NCI-H1930 (cell line): ENCODE results near the gene MAPK1.
"Not testable (repeated sequence)": the region's sequence is repeated elsewhere in the genome, so short reads cannot be mapped to it uniquely, and the experiment has no call there.

Experiments used
- DNase-seq, 2 experiments: peaks; one replicate each; lab custom pipeline; 2025; lab: John Stamatoyannopoulos, UW

The MAPK1 gene

GRCh38 chr22:21881841-21882753, 14.7 kb upstream of the MAPK1 start:
- no peak for DNase-seq

DNA sequence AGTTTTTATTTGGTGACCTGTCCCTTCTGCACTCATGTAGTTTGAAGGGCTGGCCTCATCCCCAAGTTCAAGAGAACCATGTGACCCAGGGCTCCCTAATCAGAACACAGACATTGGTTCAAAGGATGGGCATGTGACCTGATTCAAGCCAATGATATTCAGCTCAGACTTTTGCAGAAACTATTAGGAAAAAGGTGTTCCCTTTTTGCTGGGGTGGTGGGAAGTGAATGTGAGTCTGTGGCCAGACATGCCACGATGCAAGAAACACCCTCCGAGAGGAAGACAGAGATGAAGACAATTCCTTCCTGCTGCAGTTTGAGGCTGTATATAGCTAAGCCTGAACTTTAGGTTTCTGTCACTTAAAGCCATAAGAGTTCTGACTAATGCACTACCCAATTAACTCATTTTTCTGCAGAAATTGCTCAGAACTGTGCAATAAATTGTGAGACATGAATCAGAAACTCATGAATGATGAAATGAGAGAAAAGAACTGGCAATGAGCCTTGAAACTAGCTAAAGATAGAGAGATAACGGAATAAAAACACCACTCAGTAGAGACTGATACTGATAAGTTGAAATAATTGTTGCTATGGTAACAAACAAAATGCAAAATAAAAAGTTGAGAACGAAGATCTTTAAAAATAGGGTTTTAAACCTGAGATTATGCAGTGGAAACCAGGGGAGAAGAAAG, 9.2 kb upstream of the MAPK1 start:
- no peak for DNase-seq

GRCh38 chr22:21874953-21875352, 7.5 kb upstream of the MAPK1 start:
- DNase-seq: not testable (repeated sequence)

- no peak for DNase-seq
Measured at GRCh38 chr22:21873619-21874018, 6.2 kb upstream of the MAPK1 start.

DNA sequence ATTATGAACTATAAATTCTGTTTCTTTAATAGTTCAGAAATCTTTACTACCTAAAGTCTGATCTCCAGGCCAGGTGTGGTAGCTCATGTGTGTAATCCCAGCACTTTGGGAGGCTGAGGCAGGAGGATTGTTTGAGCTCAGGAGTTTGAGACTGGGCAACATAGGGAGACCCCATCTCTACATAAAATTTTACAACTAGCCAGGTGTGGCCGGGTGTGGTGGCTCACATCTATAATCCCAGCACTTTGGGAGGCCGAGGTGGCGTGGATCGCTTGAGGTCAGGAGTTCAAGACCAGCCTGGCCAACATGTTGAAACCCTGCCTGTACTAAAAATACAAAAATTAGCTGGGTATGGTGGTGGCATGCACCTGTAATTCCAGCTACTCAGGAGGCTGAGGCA, 5.3 kb upstream of the MAPK1 start:
- DNase-seq: not testable (repeated sequence)

- DNase-seq: no peak
Measured at GRCh38 chr22:21868651-21869050, 1.2 kb upstream of the MAPK1 start.

GRCh38 chr22:21866833-21867527, 465 bp downstream of the MAPK1 start:
- DNase-seq: no peak

- DNase-seq: no peak
Measured at GRCh38 chr22:21865041-21865440, 2.4 kb downstream of the MAPK1 start.

- DNase-seq: no peak
Measured at GRCh38 chr22:21862386-21863245, 4.8 kb downstream of the MAPK1 start.

- no peak for DNase-seq
Measured at GRCh38 chr22:21861851-21862250, 5.6 kb downstream of the MAPK1 start.

DNA sequence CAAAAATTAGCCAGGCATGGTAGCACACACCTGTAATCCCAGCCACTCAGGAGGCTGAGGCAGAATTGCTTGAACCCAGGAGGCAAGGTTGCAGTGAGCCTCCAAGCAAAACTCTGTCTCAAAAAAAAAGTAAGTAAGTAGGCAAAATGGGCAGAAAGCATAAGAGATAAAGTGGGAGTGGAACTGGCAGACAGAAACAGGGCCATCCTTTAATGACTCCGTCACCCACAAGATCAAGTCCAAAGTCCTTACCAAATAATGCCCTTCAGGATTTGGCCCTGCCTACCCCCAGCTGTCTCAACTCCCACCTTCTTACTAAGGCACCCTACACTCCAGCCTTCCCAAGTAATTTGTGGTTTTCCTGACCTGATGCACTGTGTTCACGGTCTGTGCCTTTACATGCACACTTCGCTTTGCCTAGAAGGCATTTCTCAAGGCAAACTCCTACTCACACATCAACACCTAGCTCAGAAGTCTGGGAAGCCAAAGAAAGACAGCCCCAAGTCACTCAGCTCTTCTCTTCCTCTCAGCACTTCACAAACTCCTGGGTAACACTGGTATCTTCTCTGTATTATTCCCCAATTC, 6.1 kb downstream of the MAPK1 start:
- no peak for DNase-seq

DNA sequence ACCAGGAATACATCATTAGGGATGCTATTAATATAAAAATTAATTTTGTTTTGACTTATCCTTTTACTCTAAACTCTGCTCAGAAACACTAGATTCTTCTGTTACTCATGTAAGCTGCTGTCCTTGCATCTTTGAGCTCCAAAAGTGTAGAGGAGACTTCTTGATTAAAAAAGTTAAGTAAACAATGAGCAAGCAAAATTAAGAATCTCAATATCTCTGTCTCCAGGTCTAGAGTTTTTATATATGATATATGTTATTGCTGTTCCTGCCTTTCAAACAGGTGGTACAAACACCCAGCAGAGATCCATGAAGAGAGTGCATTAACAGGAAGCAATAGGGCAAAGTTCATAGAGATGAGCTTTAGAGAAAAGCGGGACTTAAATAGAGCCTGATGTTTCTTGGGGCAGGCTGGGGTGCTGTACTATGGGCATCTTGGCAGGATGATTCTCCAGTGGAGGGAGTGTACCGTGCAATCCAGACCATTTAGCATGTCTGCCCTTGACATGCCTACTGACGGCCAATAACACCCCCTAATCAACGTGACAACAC, 6.9 kb downstream of the MAPK1 start:
- DNase-seq: no peak

DNA sequence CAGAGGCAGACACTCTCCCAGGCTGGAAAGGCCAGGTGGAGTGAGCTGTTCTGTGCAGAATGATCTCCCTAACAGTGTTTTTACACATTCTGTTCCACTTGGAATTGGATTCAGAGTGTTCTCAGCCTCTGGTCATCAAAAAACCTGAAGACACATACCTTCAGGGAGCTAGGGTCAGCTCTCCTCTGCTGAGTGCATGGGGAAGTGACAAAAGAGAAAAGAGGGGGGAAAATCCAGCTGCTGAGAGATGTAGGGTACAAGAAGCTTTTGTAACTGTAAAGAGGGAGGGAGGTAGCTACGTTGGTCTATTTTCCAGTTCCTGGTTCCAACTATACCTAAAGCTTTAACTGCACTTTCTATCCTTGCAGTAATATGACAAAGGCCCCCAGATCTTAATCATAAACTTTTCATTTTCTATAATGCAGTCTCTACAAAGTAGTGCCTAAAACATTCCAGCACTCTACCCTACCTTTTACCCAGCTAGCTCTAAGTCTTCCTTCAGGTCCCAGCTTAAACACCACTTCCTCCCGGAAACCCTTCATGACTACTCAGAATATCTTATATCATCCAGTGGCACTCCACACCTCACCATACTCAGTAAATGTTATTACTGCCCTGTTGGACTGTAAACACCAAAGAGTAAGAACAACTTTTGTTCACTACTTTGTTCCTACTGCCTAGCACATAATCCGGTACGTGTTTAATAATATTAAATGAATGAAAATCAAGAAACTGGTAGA, 9.2 kb downstream of the MAPK1 start:
- DNase-seq: no peak

DNA sequence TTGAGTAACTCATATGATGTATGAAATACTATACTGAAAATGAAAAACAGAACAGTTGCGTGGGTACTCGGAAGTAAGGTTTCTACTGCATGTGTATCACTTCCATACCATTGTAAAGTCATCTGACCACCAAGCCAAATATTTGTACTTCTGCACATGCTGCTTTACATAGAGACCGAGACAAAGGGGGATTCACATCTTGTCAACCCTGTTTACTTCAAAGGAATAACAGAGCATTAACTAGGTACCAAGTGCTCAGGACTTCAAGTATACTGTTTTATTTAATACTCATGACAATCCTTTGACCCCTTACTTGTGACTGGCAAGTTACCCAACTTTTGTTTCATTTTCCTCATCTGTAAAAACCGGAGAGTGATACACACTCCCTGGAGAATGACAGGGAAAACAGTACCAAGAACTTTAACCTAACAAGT, 9.9 kb downstream of the MAPK1 start:
- DNase-seq: no peak

- DNase-seq: no peak
Measured at GRCh38 chr22:21856868-21857267, 10.6 kb downstream of the MAPK1 start.

DNA sequence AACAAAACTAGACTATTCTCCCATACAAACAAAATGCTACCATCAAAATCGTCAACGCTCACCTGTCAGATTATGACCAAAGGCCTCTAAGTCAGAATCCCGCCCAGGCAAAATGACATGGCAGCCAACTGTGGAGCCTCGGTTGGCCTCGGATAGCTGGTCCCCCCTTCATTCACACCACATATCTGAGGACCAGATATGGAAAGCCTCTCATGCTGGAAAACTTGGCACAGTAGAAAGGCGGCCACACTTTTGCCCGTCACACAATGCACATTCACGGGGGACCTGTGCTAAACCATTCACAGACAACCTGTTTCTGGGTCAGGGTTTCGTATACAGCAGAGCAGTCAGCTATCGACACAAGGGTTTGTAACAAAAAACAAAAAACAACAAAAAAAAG, 11.2 kb downstream of the MAPK1 start:
- DNase-seq: no peak

- DNase-seq: no peak
Measured at GRCh38 chr22:21855676-21856075, 11.8 kb downstream of the MAPK1 start.

DNA sequence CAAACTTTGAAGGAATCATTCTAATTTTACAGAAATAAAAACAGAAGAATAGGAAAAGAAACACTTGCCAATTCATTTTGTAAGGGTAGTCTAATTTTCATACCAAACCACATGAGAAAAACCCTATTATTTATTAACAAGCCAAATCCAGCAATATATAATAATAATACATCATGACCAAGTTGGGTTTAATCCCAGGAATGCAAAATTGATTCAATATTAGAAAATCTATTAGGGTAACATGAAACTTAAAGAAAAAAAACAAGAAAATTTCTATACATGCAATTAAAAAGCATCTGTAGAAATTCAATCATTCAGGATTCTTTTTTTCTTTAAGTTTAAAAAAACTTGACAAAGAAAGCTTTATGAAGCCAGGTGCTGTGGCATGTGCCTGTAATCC, 16.8 kb downstream of the MAPK1 start:
- no peak for DNase-seq

DNA sequence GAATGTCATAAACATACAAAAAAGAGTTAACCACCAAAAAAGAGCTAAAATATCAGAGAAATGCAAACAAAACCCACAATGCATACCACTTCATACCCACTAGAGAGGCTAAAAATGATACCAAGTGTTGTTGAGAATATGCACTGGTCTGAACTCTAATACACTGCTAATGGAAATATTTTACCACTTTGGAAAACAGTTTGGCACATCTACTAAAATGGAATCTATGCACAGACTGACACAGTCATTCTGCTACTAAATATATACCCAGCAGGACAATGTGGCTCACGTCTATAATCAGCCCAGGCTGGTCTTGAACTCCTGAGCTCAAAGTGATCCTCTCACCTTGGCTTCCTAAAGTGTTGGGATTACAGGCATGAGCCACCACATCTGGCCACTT, 18.0 kb downstream of the MAPK1 start:
- DNase-seq: no peak

DNA sequence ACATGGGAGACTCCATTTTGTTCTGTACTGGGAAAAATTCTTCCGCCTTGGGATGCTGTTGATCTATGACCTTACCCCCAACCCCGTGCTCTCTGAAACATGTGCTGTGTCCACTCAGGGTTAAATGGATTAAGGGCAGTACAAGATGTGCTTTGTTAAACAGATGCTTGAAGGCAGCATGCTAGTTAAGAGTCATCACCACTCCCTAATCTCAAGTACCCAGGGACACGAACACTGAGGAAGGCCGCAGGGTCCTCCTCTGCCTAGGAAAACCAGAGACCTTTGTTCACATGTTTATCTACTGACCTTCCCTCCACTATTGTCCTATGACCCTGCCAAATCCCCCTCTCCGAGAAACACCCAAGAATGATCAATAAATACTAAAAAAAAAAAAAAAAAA, 19.4 kb downstream of the MAPK1 start:
- DNase-seq: not testable (repeated sequence)
